Tracheal epithelial cell (primary cell): ENCODE data around the gene OR5T3. TPM values are rescaled to one million over a fixed set of nuclear protein-coding genes. Genes with fewer than 3 reads are reported as not detected.

Source experiments
- total RNA-seq: library from RNA; depleted of rRNA; stranded (reverse); fragments of >200 nt; gene quantifications from 2 replicates; pipeline ENCODE4 v1.2.1, GENCODE V29; 2014

Gene OR5T3
- total RNA-seq = not detected in 2 replicates

DNA sequence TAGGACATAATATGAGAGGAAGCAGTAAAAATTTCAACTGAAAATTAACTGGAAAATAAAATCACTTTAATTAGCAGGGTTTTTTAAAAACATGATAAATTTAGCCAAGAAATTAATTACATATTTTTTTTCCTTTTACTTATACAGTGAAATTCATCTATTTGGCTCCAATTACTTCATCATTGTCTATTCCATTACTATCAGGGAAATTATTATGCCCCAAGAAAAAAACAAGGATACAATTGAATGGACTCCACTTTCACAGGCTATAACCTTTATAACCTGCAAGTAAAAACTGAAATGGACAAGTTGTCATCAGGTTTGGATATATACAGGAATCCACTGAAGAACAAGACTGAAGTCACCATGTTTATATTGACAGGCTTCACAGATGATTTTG lies at the start of gene OR5T3:
Gene OR5T3, plus strand, starts transcription at position 301 of the 400 bp plus-strand sequence. Its CDS starts 0 bp downstream, at position 301.

DNA sequence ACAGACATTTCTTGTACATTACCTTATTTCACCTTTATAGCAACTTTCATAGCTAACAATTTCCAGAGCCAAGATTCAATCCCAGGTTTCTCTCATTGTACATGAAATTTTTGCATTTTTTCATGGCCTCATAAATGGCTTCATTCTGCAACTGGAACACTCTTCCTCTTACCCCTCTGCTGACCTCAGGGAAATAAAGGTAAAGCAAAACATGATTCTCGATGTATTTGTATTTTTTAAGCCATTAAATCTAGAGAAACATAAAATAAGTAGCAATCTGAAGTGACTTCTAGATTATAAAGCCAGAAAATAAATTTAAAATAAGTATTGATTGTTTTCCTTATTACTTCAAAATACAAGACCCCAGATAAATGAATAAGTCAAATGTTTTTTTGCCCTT lies 17.9 kb upstream of the OR5T3 start, which contains the start of gene OR5T2:
Gene OR5T2, minus strand, starts transcription at position 101 of the 400 bp plus-strand sequence. CDS start 1,193 bp downstream, outside the sequence.

DNA sequence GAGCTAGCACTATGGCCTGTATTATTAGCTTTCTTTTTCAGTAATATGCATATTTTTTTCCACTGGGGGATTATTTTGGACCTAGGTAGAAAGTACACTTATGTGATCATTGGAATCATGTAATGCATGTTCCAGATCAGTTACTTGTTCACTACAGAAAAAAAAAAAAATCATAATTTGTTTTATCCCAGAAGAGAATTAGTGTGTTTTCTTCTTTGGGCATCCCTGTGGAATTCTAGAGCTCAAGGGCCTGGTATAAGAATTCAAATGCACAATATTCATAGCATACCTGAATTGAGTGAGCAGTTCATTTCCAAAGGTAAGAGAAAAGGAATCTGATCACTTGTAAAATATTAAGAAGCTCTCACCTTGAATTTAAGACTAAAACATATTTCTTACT lies 21.8 kb downstream of the OR5T3 start, which contains the start of gene OR5T1:
Gene OR5T1, plus strand, starts transcription at position 301 of the 400 bp plus-strand sequence. CDS start 1,485 bp downstream, outside the sequence.

DNA sequence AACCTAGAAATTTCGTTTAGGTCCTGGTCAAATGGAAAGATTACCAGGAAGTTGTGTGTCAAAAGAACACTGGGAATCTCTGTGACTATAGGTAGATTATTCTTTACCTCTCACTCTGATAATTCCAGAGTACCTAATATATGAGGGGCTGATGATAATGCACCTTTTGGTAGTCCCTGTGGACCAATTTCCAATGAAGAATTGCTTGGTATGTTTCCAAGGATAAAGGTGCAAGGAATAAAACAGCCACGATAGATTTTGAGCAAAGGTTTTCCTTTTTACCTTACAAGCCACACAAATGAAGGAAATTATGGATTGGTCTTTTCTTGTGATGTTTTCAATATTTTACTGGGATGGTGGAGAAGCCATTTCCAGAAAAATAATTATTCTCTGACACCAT lies 40.1 kb downstream of the OR5T3 start, which contains the start of gene OR8H1:
Gene OR8H1, minus strand, starts transcription at position 101 of the 400 bp plus-strand sequence. CDS start 1,192 bp downstream, outside the sequence.

Other genes with a start within 250 kb of the OR5T3 start
- gene OR5AS1, start 224.6 kb upstream of the OR5T3 start, total RNA-seq = under 0.01 TPM in 1 of 2 replicates, not detected in the other
- gene OR8I2, start 158.9 kb upstream of the OR5T3 start, total RNA-seq = not detected in 2 replicates
- not detected in 2 replicates for gene OR8H2, start 148.6 kb upstream of the OR5T3 start, total RNA-seq
- gene OR8H3, start 129.9 kb upstream of the OR5T3 start, total RNA-seq = not detected in 2 replicates
- gene OR8J3, start 112.1 kb upstream of the OR5T3 start, total RNA-seq = under 0.01 TPM in 1 of 2 replicates, not detected in the other
- not detected in 2 replicates for gene OR8K5, start 91.9 kb upstream of the OR5T3 start, total RNA-seq
- gene OR5J2, start 75.6 kb upstream of the OR5T3 start, total RNA-seq = not detected in 2 replicates
- gene OR5T2, start 18.0 kb upstream of the OR5T3 start, total RNA-seq = not detected in 2 replicates
- gene OR5T1, start 21.9 kb downstream of the OR5T3 start, total RNA-seq = not detected in 2 replicates
- gene OR8H1, start 40.0 kb downstream of the OR5T3 start, total RNA-seq = not detected in 2 replicates
- not detected in 2 replicates for gene OR8K3, start 62.9 kb downstream of the OR5T3 start, total RNA-seq
- gene OR8K1, start 93.8 kb downstream of the OR5T3 start, total RNA-seq = not detected in 2 replicates
- gene OR8J1, start 102.0 kb downstream of the OR5T3 start, total RNA-seq = not detected in 2 replicates
- gene OR8U1, start 123.4 kb downstream of the OR5T3 start, total RNA-seq = not detected in 2 replicates
- not detected in 2 replicates for gene OR5AL1, start 160.4 kb downstream of the OR5T3 start, total RNA-seq
- not detected in 2 replicates for gene OR5M3, start 221.1 kb downstream of the OR5T3 start, total RNA-seq
- gene OR5M8, start 239.1 kb downstream of the OR5T3 start, total RNA-seq = not detected in 2 replicates